Epithelial cell of esophagus (primary cell): ENCODE results near the gene SCN7A.

Experiments used
- DNase-seq: peaks from one replicate; pipeline ENCODE4 v3.0.0; 2010; ENCODE audit warnings: low read depth
- H3K4me3 ChIP-seq: 2 replicates; pipeline ENCODE4 v1.5.1; 2011; ENCODE audit warnings: mild to moderate bottlenecking, low read length, control low read depth
- TF ChIP-seq, protein P1 (sequence below): IDR thresholded peaks from 2 replicates; pipeline ENCODE4 v1.5.1; 2011; ENCODE audit warnings: low read depth, mild to moderate bottlenecking, low read length, control low read depth, inconsistent platforms; ENCODE audit not compliant: insufficient read depth; ENCODE audit errors: missing control alignments

Gene SCN7A

DNA sequence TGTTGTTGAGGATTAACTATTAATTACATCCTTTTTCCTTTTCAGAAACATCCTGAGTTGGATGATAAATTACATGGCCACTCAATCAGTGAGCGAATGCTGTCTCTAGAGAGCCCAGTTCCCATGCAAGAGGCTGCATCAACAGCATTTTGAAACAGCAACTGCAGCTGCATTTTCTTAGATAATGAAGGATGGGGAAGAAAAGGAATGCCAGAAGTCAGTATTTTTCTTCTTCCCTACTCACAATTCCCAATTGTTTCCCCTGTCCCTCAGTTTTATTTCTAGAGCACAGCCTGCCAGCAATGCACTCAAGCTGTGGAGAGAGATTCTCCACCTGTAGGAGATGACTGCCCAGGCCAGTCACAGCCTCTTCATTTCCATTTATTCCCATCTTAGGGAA, 6.9 kb downstream of the SCN7A start:
- no peak overlapping the region for H3K4me3 ChIP-seq
- DNase-seq = no peak
- TF ChIP-seq, protein P1, sequence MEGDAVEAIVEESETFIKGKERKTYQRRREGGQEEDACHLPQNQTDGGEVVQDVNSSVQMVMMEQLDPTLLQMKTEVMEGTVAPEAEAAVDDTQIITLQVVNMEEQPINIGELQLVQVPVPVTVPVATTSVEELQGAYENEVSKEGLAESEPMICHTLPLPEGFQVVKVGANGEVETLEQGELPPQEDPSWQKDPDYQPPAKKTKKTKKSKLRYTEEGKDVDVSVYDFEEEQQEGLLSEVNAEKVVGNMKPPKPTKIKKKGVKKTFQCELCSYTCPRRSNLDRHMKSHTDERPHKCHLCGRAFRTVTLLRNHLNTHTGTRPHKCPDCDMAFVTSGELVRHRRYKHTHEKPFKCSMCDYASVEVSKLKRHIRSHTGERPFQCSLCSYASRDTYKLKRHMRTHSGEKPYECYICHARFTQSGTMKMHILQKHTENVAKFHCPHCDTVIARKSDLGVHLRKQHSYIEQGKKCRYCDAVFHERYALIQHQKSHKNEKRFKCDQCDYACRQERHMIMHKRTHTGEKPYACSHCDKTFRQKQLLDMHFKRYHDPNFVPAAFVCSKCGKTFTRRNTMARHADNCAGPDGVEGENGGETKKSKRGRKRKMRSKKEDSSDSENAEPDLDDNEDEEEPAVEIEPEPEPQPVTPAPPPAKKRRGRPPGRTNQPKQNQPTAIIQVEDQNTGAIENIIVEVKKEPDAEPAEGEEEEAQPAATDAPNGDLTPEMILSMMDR = no peak

- DNase-seq = no peak
- no peak overlapping the region for H3K4me3 ChIP-seq
- TF ChIP-seq, protein P1 = no peak
These were observed 8.4 kb downstream of the SCN7A start for GRCh38 chr2:166485558-166486178.

DNA sequence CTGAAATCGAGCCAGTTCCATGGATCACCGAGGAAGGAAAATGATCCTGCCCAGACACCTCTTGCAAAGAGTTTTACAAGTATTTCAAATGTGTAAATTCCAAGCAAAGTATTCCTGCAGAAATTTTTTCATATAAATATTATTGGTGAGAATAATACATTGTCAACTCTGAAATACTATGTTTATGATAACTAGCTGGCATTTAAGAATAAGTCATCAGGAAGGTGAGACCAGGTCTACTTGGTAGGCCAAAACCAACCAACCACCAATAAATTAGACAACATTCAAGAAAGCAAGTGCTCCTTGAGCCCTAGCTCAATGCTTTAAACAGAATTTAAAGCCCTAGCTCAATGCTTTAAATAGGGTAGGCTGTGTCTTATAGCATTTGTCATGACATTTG, 21.7 kb downstream of the SCN7A start:
- TF ChIP-seq, protein P1 = no peak
- H3K4me3 ChIP-seq = no peak overlapping the region

DNA sequence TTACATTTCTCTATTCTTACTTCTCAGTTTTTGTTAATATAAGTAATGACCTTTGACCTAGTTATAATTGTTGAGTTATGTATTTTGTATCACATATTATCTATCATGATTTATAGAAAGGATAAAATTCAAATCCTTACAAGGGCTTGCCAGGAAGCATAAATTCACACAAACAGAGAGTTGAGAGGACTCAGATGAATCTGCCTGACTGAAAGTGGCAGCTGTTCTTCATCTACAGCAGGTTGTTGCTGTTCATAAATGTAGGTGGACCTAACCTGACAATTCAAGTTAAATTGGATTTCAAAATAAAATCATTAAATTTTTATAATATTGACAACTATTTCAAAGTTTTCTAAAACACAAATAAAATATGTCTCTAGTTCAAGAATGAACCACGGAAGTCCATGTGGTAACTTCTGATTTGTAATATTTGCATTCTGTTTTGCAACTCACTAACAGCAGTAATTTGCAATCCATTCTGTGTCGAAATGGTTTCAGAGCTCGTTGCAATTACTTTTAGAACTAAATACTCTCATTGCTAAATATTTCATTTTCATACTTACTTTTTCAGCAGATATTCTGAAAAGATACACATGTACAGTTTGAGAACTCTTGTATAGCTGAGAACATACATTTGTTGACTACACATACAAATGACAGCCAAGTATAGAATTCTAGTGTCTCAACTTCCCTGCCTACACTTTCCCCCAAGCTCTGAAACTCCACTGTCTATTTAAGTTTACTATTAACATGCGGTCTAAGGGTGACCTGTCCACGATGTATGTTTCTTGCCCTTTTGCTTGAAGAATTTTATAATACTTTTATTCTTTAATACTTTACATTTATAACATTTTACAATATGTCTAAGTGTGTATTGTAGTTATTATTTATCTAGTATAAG, 25.7 kb downstream of the SCN7A start:
- H3K4me3 ChIP-seq = no peak overlapping the region
- peak; percentile 21 for DNase-seq
- TF ChIP-seq, protein P1 = no peak

More for the DNA sequence above, 21.7 kb downstream of the SCN7A start:
- DNase-seq = no peak

- TF ChIP-seq, protein P1 = no peak
- no peak overlapping the region for H3K4me3 ChIP-seq
- DNase-seq = peak; percentile 17
These were observed 29.9 kb downstream of the SCN7A start for GRCh38 chr2:166464187-166464586.

DNA sequence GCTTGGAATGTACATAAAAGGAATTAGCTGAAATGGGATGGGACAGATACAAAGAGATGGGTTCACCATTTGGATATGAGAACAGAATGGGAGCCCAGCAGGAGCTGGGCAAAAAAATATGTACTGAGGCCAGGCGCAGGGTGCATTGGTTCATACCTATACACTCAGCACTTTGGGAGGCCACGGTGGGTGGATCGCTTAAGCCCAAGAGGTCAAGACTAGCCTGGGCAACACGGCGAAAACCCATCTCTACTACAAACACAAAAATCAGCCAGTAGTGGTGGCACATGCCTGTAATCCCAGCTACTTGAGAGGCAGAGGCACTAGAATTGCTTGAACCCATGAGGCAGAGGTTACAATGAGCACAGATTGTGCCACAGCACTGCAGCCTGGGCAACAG, 30.4 kb downstream of the SCN7A start:
- TF ChIP-seq, protein P1 = no peak
- H3K4me3 ChIP-seq = no peak overlapping the region
- DNase-seq = no peak
